Heart left ventricle (tissue), 16 donors: Measurements from ENCODE around the gene CDC42. TPM values are rescaled to one million over a fixed set of nuclear protein-coding genes. Genes with fewer than 3 reads are reported as not detected.

Source experiments
- ATAC-seq, 4 donors: fragments of 200-7000 bp; cut with Tn5 transposase; one replicate each; pipeline ENCODE4 v1.9.1; 2020 to 2022; ENCODE audit warnings: moderate library complexity in 4 of 4, mild to moderate bottlenecking in 3 of 4, moderate number of reproducible peaks in 1 of 4
- DNase-seq, 5 donors: peaks; one replicate each; pipeline ENCODE4 v3.0.0-alpha.2; 2020
- H3K27ac ChIP-seq, 12 donors: fragments of 200-600 bp; sonication (generic) in 4 of 12; one replicate each; pipeline versions ENCODE4 v1.5.0 to v1.8.0; 2016 to 2022; ENCODE audit warnings: mild to moderate bottlenecking in 2 of 12
- H3K27me3 ChIP-seq, 9 donors: fragments of 200-600 bp; sonication (generic) in 2 of 9; one replicate each; pipeline versions ENCODE4 v1.5.1 to v1.8.0; 2016 to 2022; ENCODE audit warnings: mild to moderate bottlenecking in 3 of 9
- H3K36me3 ChIP-seq, 9 donors: fragments of 200-600 bp; sonication (generic) in 2 of 9; one replicate each; pipeline versions ENCODE4 v1.5.0 to v1.8.0; 2018 to 2022; ENCODE audit warnings: mild to moderate bottlenecking in 2 of 9
- H3K4me1 ChIP-seq, 12 donors: fragments of 200-600 bp; sonication (generic) in 4 of 12; one replicate each; pipeline versions ENCODE4 v1.5.0 to v1.8.0; 2016 to 2022; ENCODE audit warnings: mild to moderate bottlenecking in 3 of 12
- H3K4me3 ChIP-seq, 12 donors: fragments of 200-600 bp; sonication (generic) in 4 of 12; one replicate each; pipeline versions ENCODE4 v1.5.0 to v1.8.0; 2017 to 2022; ENCODE audit warnings: mild to moderate bottlenecking in 9 of 12, moderate library complexity in 4 of 12
- H3K9me3 ChIP-seq, 12 donors: fragments of 200-600 bp; sonication (generic) in 4 of 12; one replicate each; pipeline versions ENCODE4 v1.5.0 to v1.8.0; 2016 to 2022; ENCODE audit warnings: mild to moderate bottlenecking in 1 of 12
- CTCF ChIP-seq, 12 donors: fragments of 200-600 bp; sonication (generic) in 4 of 12; IDR thresholded peaks; one replicate each; pipeline versions ENCODE4 v1.5.0 to v1.8.0; 2018 to 2022; ENCODE audit warnings: antibody characterized with exemption in 12 of 12, mild to moderate bottlenecking in 5 of 12
- POLR2A ChIP-seq, 2 donors: fragments of 450-650 bp; IDR thresholded peaks; one replicate each; pipeline ENCODE4 v1.6.1; 2017; ENCODE audit warnings: antibody characterized with exemption in 2 of 2, mild to moderate bottlenecking in 2 of 2, moderate library complexity in 2 of 2
- WGBS, 4 donors: extraction: QIAGEN DNeasy Blood & Tissue Kit in 2 of 4; methylation state at CpG; one replicate each; pipeline versions ENCODE4 v1.1.5 to v1.1.7; 2013 to 2018; 5-methylcytosine and 5-hydroxymethylcytosine counted together
- intact Hi-C, 10 donors: fragments of 100-400 bp; cut with DNase I; formaldehyde crosslinking; loops; one replicate each; pipeline versions ENCODE4 v1.11.1 to v1.14.2; 2022
- polyA plus RNA-seq, 2 donors: library from polyadenylated mRNA; stranded (reverse); fragments of 200-250 nt; gene quantifications; one replicate each; pipeline ENCODE4 v1.2.3, GENCODE V29; 2013
- total RNA-seq, 9 donors: library from RNA; depleted of rRNA in 2 of 9; stranded (reverse); fragments of >200 nt in 2 of 9; fragmentation: NEBNext Ultra II Directional in 3 of 9; extraction: Animal tissue kit (Norgen Biotek cat#: 25700) in 3 of 9; gene quantifications; one replicate each; pipeline versions ENCODE4 v1.1.0 to v1.2.4, GENCODE V29; 2016 to 2023
- donor health status: ischemic (EF 13 %, LVEDD 7.1; RV severe dilation, severe dysfunction).
- donor health status: healthy with polysubstance abuse.
- donor health status: DM: no; HTN: yes; CAD: no.
- donor health status: DM: no; HTN: no; CAD: no.
- donor health status: ischemic (EF 25% LVEDD 6.9; RV normal size, moderate dysfunction).
- donor health status: ischemic (EF 25% LVEDD 5.7; RV mildly dilated, moderate dysfunction).
- donor health status: healthy.
- donor health status: DM: yes; HTN: yes; CAD: no.
- donor health status: ischemic (EF 35%, LVEDD 5.7; RV mildly dilated, moderate dysfunction).
- donor health status: nonischemic (EF 11% LVEDD 7.7; RV severe dilation, severe dysfunction).
- donor health status: DM: yes; HTN: yes; CAD: no.
- donor health status: PGD.
- donor health status: ischemic (EF 29% LVEDD 5.4; RV normal size, mild dysfunction).
- donor health status: nonischemic (EF 23%, LVEDD 6.1; RV moderate dilation, normal function).

Gene CDC42
- total and polyA plus RNA-seq, 11 donors = 74.3 to 260 (median 184) TPM

- no peak overlapping the region for H3K4me3 ChIP-seq
- no peaks in the 10 kb centered on the region for H3K36me3 ChIP-seq
- H3K4me1 ChIP-seq = peaks cover 0 to 5% (median 0%) of the 10 kb centered on the region in 12 donors
- H3K27ac ChIP-seq = no peak overlapping the region
- 87 to 88% (median 88%) methylated on average over 5 to 6 of the region's 6 CpGs for whole genome bisulfite sequencing, 4 donors
- intact Hi-C loops = no loop called here
- peaks cover 0 to 6% (median 0%) of the 10 kb centered on the region in 9 donors for H3K27me3 ChIP-seq
- TF ChIP-seq CTCF (IDR thresholded peaks at IDR 0.05) = no peak
- no peak for TF ChIP-seq POLR2A (IDR thresholded peaks at IDR 0.05)
- DNase-seq (no peak), ATAC-seq (no peak)
- no peaks in the 10 kb centered on the region for H3K9me3 ChIP-seq
These were observed 74.7 kb downstream of the CDC42 start for GRCh38 chr1:22127248-22127647.

- 67 to 97% (median 93%) methylated on average over 3 of the region's 3 CpGs for WGBS, 4 donors
- no peak for TF ChIP-seq CTCF (IDR thresholded peaks at IDR 0.05)
- TF ChIP-seq POLR2A (IDR thresholded peaks at IDR 0.05) = no peak
- Histone ChIP-seq H3K9me3 (no peaks in the 10 kb centered on the region), H3K27me3 (peaks cover 0 to 9% (median 0%) of the 10 kb centered on the region in 9 donors), H3K27ac (no peak overlapping the region), H3K36me3 (no peaks in the 10 kb centered on the region), H3K4me3 (no peak overlapping the region), H3K4me1 (peaks cover 0 to 1% (median 0%) of the 10 kb centered on the region in 12 donors)
- intact Hi-C loops = no loop called here
- DNase-seq (peak in 1 of 5 donors; percentile 6), ATAC-seq (no peak)
These were observed 75.2 kb downstream of the CDC42 start for GRCh38 chr1:22127731-22128130.

- no peaks in the 10 kb centered on the region for H3K4me1 ChIP-seq
- H3K4me3 ChIP-seq = no peak overlapping the region
- intact Hi-C loops = no loop called here
- H3K9me3 ChIP-seq = no peaks in the 10 kb centered on the region
- H3K27me3 ChIP-seq = peaks cover 0 to 16% (median 0%) of the 10 kb centered on the region in 9 donors
- no peak for DNase-seq
- no peak overlapping the region for H3K27ac ChIP-seq
- WGBS, 4 donors = 67 to 82% (median 68%) methylated on average over 12 of the region's 12 CpGs
- no peak for ATAC-seq
- TF ChIP-seq POLR2A (IDR thresholded peaks at IDR 0.05) (no peak), CTCF (IDR thresholded peaks at IDR 0.05) (no peak)
- H3K36me3 ChIP-seq = no peaks in the 10 kb centered on the region
These were observed 75.9 kb downstream of the CDC42 start for GRCh38 chr1:22128392-22128791.

GRCh38 chr1:22129501-22130117 is 77.1 kb downstream of the CDC42 start:
- WGBS, 4 donors = 89 to 92% (median 91%) methylated on average over 27 to 29 of the region's 29 CpGs
- Histone ChIP-seq H3K27me3 (peaks cover 0 to 18% (median 0%) of the 10 kb centered on the region in 9 donors), H3K36me3 (no peaks in the 10 kb centered on the region), H3K27ac (no peak overlapping the region), H3K4me3 (no peak overlapping the region), H3K9me3 (no peaks in the 10 kb centered on the region), H3K4me1 (peaks cover 0 to 4% (median 0%) of the 10 kb centered on the region in 12 donors)
- intact Hi-C loops = loop anchor here in 7 of 10 donors (10.0 kb wide), 5 partner anchors 135 to 515 kb away; partner anchors contain the start of genes C1QC (in 2 of the 7) and C1QA (in 1 of the 7)
- no peak for DNase-seq
- TF ChIP-seq CTCF (IDR thresholded peaks at IDR 0.05) (no peak), POLR2A (IDR thresholded peaks at IDR 0.05) (no peak)
- no peak for ATAC-seq
